ENCODE data around the gene AUTS2. TPM values are rescaled to one million over a fixed set of nuclear protein-coding genes. Genes with fewer than 3 reads are reported as not detected.

Gene AUTS2
- polyA plus RNA-seq, 5 donors = 85.0 to 114 (median 97.6) TPM

DNA sequence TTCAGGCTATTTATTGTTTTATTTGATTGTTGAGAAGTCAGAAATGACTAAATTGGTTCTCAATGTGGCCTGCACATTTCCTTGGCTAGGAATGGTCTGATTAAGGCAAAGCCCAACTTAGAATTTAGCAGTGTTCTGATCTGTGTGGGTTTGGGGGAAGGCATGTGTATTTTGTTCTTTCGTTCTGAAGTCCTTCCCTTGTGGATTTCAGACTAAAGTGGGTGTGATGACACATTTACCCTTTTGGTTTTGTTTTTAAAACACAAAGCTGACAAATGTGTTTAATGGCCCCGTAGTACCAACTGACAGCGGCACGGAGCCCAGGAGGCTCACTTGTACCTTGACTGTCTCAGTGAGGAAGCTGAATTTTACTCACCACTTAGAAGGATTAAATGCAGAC, 1081.4 kb downstream of the AUTS2 start:
- DNase-seq = no peak

DNA sequence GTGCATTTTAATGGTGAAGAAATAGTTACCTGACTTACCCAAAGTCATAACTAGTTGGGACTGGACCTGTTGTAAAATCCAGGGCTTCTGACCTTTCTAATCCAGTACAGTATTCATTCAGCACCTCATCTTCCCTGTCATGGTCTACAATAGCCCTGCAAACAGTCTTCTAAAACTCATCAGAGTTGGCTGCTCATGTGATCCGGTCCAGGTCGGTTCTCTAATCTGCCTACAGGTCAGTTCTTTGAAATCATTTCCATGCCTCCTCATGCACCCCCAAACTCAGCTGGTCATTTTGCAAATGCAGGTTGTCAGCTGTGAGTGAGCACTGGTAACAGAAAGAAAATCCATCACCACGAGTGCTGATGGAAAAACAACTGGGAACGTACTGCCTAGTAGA, 1082.0 kb downstream of the AUTS2 start:
- DNase-seq = no peak

DNA sequence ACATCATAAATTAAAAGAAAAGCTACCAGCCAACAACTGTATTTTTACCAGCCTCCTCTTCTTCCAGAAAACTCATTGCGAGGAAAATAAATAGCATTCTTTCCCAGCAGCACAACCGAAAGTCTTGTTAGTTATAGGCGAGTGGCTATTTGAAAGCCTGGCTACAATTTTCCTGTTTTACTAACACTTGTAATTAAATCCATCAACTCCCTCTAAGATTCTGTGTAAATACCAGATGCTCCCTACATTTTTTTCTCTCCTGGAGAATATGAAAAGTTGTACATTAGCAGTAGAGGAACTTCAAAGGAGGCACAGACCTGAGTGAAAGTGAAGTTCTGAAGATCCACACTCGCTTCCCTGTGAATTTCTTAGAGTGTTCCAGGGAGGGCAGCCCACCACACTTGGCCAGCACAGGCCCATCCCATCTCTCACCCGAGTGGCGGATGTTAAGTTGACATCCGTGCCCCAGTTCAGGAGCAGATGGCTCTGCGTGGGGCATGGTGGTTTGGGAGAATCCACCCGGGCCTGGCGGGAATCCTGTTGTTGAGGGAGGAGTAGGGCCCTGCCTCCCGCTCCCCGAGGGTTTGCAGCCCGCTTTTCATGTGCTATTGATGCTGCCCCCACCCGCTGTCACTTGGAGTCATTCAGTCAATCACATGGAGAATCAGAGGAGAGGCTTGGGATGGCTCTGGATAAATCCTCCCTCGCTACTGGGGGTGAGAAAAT, 1082.6 kb downstream of the AUTS2 start:
- DNase-seq = no peak

DNA sequence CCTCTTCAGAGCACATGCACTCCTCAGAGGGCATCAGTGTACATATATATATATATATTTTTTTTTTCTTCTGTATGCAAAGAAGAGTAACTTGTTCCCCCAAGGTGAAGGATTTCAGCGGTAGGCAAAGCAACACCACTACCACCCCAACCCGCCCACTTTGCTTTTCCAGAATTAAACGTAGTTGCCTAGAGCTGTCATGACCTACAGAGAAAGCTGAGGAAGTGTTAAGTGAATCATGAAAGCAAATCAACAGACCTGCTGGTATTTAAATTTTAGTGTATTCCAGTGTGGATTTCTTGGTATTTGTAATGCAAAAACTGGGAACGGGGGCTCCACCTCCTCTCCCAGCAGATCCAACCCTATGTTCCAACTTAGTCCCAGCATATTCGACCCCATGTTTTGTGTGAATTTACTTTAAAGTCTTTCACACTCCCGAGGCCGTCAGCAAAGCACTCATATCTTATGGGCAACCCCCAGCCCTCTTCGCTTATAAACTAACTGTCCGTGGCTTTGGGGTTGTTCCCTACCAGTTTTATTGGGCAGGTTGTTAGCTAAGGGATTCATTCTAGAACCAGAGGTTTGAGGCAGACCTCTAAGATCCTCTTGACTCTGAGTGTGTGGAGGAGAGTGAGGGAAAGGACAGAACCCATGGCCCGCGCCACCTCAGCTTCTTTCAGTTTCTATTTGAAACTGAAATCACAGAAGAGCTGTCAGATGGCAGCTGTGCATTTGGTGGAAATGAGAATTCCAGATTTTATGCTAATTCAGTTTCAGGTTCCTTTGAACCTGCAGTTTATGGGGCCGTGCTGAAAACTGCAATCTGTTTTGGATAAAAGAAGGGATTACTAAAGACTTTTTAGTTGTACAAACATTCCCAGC, 1083.4 kb downstream of the AUTS2 start:
- no peak for DNase-seq

DNA sequence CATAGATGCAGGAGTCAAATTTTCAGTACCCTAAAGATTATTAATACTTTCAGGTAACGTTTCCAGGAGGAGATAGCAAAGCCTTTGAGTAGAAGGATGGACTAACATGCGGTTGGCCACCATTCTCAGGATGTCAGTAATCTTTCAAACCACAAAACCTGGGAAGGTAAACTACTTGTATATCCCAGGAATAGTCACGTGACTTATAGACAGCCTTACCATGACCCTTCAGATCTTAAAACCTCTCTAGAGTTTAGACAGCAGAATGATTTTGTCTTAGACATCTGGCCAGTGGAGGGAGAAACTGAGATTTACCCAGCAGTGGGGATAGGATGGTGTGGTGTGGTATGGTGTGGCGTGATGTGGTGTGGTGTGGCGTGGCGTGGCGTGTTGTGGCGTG, 1085.9 kb downstream of the AUTS2 start:
- no peak for DNase-seq

DNA sequence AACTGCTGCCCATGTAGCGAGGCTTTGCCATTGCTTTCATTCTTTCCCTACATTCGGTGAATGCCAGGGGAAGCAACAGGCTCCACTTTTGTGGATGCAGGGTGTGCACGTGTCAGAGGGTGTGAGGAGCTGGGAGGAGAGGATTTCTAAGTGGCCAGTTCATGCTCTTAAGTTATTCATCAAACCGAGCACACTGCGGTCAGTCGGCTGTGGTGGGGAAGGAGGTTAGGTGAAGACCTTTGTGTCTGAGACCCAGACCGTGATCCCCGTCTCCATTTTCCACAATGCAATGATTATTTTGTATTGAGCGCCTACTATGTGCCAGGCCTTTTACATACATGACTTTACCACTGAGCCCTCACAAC, 1095.0 kb downstream of the AUTS2 start:
- DNase-seq = no peak

DNA sequence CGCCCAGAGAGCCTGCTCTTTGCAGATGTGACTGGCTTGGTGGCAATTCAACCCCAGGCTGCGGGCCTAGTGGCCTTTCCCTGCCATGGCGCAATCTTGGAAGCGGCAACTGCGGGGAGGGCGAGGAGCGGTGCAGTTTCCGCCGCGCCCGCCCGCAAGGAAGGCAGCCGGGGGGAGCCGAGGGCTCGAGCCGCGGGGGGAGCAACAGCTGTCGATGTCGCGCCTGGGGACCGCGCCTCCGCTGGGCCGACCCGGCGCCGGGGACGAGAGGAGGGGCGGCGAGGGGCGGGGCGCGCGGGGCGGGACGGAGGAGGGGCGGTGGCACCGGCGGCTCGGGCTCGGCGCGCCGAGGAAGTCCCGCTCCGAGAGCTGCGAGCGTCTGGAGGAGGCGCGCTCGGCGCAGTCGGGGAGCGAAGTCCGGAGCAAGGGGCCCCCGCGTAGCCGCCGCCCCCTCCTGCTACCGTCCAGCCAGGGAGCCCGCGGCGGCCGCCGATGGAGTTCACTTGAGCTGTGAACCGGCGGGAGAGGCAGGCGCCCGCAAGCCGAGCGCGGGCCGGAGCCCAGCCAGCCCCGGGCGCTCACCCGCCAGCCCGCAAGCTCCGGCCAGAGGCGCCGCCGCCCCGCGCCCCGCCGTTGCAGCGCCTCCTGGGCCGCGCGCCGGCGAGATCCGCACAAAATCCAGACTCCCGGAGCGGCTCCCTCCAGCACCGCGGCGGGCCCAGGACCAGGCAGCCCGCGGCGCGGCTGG, 1095.6 kb downstream of the AUTS2 start:
- peak; percentile 75 to 80 for DNase-seq

DNA sequence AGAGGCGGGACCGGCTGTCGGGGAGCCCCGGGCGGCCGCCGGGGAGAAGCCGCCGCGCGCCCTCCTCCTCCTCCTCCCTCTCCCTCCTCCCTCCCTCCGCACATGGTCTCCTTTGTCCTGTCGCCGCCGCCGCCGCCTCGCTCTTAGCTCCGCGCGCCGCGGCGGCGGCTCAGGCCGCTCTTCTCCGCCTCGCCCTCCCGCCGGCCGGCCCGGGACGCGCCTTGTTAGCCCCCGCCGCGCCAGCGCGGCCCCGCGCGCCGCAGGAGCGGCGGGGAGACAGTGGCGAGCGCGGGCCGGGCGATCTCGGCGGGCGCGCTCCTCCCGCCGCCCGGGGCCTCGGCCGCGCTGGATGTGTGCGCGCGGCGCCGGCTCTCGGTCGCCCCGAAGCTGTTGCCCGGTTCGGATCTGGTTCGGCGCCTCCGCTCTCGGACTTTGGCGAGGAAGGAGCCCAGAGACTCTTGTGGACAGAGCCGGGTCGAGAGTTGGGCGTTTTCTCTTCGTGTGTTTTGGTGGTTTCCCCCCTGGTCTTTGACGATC, 1096.2 kb downstream of the AUTS2 start:
- DNase-seq = peak in 1 of 2 donors; percentile 33

DNA sequence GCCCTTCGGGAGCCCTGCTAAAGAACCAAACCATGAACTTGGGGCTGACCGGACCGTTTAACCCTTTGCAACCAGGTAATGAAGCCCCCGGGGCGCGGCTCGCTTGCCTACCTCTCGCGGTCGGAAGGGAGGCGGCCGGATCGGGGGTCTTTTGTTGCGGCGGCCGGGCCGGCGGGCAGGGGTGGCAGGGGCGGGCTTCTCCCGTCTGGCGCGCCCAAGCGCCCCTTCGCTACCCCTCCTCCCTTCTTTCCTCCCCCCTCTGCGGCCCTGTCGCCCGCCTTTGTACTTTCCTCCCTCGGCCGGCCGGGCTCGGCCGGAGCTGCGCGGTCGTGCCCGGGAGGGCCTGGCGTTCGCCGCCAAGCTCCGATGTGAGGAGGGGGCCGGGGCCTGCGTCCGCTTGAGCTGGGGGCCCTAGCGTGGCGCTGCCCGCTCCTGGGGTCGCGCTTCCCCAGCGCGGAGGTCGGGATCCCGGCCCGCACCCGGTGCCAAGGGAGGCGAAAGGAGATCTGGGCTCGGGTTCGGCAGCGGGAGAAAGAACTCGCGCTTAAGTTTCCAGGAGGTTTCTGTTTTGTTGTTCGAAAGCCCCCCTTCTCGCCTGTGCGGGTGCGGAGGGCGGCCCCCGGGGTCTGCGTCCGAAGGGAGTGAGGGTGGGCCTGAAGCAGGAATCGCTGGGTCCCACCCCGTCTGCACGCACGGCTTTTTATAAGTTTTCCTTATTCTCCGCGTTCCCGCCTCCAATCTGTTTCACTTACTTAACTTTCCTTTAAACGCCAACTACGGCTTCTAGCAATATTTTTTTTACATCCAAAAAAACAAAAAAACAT, 1096.9 kb downstream of the AUTS2 start:
- peak; percentile 46 to 55 for DNase-seq

DNA sequence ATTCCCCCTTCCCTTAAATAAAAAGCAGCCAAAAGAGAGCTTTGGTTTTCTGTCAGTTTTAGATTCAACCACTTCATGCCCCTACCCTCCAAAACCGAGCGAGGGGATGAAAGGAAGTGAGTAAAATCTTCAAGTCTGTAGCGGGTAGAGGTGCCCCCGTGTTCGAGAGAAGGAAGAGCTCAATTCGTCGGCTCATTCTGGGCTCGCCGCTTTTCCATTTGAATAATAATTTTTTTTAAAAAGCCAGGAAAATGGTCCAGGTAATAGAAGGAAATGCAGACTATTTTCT, 1097.5 kb downstream of the AUTS2 start:
- no peak for DNase-seq

DNA sequence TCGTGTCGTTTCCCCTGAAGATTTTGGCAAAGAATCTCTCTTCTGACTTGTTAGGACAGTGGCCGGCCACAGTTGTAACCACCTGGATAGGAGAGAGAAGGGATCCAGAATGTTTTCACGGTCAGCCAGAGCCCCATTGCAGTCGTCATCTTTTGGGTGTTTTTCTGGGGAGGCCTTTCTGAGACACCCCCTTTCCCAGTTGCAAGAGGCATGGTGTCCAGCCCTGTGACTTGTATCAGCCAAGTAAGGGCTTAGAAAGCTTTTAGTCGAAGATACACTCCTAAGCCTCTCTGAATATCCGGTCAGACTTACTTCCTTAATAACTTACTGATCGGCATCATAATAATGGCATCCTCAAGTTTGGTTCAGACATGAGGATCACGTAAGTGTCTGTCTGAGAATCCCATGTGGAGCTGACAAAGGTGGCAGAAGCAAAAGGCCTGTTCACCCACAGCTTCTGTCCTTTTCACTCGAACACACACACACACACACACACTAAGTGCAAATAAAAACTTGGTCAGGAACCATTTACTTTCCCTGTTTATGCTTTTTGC, 1098.0 kb downstream of the AUTS2 start:
- peak in 1 of 2 donors; percentile 20 for DNase-seq

DNA sequence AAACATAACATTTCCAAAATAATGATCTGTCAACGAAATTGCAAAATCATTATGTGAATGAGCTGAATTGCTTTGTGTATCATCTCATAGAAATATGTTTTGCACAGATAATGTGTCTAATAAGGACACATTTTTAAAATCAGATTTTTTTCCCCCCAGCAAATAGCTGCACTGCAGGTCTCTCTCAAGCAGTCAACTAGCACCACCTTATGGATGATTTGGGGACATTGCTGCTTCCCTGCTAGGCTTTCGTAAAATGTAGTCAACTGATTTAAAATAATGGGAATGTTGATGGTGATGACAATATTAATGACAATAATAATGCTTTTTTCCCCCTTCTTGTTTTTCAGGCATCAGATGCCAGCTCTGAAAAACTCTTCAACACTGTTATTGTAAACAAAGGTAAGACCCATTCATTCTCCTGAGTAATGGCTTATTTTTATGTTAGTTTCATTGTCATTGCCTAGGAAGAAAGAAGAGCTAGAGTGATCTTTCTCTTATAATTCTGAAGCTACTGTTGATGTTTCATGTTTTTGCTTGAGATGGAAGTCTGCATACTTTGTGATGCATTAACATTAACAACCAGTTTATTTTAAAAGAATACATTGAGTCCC, 1100.1 kb downstream of the AUTS2 start:
- DNase-seq = peak; percentile 48 to 68

DNA sequence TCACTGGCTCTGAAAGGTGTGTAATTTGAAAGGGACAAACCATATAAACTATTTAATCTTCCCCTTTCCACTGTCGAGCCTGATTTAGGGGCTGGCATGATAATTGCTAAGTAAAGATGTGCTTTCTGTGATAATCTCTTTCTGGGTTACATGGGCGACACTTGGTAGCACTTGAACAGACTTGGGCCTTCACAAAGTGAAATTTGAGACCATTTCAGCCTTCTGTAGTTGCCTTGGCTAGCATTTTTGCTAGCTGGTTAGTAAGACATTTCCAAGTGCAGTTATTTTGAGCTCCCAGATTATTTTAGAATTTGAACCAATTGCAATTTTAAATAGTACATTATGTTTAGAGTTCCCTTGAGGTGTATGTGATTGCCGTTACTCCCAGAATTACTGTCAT, 1101.0 kb downstream of the AUTS2 start:
- DNase-seq = no peak

DNA sequence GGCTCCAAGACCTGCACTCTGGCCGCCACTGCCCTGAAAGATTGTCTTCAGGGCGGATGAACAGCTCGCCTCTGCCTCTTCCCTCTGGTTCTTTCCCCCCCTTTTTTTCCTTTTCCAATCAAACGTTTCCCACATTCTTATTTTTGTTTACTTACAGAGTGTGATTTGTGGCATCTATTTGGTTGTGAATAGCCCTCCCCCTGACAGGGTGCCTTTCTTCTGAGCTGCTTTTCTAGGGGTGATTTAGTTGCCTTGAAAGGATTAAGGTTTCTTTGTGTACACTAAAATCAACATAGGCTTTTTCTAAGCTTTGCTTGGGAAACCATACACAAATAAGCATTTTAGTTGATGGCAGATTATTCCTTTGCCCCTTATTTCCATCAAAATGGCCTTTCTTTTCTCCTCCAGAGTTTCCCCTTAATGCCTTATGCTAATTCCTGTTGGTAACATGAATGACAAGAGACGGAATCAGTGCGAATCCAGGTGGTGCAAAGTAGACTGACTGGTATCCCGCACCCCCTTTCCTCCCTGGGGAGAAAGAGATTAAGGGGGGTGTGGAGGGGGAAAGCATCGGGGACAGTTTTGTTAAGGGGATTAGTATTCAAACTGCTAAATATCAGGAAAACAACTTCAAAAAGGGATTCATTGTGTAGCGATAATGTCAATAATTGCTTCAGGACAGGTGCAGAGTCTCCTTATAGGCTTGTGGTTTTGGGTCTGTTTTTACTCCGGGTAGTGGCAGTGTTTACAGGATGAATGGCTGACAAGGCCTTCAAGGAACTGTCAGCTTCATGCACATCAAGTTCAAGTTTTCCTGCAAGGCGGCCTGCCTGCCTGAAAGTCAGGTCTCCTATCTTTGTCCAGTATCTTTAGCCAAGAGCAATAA, 1102.0 kb downstream of the AUTS2 start:
- no peak for DNase-seq

DNA sequence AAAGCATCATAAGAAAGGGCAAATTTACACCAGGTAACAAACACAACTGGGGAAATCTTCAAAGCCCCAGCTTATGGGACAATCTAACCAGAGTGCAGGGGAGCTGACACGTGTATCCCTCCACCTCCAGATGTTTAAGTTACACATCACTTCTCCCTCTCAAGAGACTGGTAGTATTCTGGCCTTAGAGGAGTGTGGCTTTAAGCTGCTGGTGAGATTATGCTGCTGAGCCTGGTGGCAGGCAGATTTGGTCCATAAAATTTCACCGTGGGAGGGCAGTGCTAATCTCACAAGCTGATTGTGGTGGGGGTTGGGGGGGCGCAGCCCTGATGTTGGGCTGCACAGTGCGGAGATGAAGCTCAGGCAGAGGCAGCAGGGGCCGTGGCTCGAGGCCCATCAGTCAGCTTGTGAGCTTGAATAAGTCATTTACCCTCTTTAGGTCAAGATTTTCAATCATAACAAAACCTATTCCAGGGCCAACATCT, 1102.7 kb downstream of the AUTS2 start:
- DNase-seq = no peak

DNA sequence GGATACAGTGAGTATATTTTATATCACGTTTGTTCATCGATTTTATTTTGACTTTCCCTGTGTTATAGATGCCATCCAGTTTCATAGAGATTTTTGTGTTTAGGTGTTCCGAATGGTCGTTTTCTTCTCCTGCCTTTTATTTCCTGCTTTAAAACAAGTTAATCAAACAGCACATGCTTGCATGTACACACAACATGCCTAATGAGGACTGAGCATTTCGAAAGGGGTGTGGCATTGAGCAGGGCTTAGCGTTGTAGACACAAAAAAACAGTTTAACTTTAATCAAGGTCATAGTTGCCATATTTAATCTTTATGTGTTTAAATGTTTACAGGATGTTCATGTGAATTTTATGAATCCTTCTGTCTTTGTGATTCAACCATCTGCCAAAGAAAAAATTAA, 1103.2 kb downstream of the AUTS2 start:
- no peak for DNase-seq

DNA sequence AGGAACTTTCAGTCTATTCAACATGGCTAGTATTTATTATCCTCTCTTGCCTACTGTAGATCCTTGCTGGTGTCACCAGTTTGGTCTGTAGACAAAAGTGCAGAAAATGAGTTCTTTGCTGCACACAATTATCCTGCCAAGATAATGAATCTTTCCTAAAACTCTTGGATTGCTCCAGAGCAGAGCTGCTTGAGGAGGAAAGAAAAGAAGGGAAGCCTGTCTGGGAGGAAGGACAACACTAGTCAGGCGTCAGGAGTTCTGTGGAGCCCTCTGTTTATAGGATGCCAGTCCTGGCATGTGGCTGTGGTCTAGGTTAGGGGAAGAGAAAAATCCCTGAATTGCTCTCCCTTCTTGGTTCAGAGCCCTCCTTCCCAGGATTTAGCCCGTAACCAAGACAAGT, 1103.7 kb downstream of the AUTS2 start:
- no peak for DNase-seq

DNA sequence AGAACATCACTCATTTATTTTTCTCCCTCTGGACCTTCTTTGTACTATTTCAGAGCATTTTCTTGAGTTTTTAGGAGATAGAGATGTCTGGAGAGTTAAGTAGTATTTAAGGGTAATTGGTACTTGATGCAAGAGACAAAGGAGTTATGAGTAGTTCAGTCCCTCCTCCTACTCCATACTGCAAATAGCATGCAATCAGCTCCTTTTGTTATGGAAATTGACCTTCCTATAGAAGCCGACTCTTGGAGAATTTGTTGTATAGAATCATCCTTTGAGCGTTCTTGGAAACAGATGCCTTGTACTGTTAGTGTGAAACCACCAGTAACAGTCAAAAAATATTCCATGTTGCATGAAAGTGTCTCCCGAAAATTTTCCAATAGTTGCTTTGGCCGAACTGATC, 1105.5 kb downstream of the AUTS2 start:
- no peak for DNase-seq

DNA sequence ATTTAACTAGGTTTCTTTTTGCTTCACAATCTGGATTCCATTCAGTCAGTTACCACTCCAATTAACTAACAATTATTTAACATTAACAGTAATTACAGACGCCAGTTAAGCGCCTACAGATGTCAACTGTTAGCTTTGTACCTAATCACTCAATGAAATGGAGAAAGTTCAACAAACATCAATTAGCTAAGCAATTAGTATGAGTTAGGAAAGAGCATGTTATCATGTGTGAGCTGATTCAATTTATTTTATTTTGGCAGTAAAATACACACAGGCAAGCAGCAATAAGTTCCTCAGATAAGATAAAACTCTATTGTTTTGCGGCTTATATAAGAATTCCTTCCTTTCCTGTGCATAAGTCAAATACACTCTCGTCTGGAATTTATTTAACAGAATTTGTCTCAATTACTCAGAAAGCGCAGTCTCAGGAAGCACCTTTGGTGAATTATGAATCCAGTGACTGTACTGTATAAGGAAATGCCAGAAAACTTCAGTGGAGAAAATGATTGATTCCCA, 1106.6 kb downstream of the AUTS2 start:
- DNase-seq = peak; percentile 62 to 72
